ENCODE measurements around the gene EXOC6B. TPM values are rescaled to one million over a fixed set of nuclear protein-coding genes. Genes with fewer than 3 reads are reported as not detected.

EXOC6B gene
- total and polyA plus RNA-seq, 2 of the 8 experiments (the other 6 are each of a cell fraction or from before 2014, with no cell fraction given) = 13.5 to 33.0 TPM

GRCh38 chr2:72350852-72351251, 475.0 kb downstream of the EXOC6B start:
- FAIRE-seq = peak; percentile 55
- no peak for TF ChIP-seq RAD21 (IDR thresholded peaks at IDR 0.05 in 1 of 2, conservative IDR thresholded peaks at IDR 0.05 in 1 of 2; ENCODE audit: low read depth in 2 of 2, low read length in 2 of 2)
- TF ChIP-seq BACH1 (IDR thresholded peaks at IDR 0.05; ENCODE audit: low read length) = no peak
- TF ChIP-seq CTCF (IDR thresholded peaks at IDR 0.05; ENCODE audit: control extremely low read depth in 1 of 3, insufficient read depth in 1 of 3, low read depth in 1 of 3, low read length in 3 of 3) = no peak
- TF ChIP-seq RXRA (IDR thresholded peaks at IDR 0.05; ENCODE audit: insufficient read depth, low read depth, low read length) = no peak
- TF ChIP-seq SIX5 (IDR thresholded peaks at IDR 0.05; ENCODE audit: low read depth, low read length) = no peak
- TF ChIP-seq KDM4A (IDR thresholded peaks at IDR 0.05; ENCODE audit: low read depth, low read length, severe bottlenecking) = no peak
- no peak for TF ChIP-seq CBX5 (IDR thresholded peaks at IDR 0.05; ENCODE audit: low read depth, low read length)
- TF ChIP-seq RFX5 (IDR thresholded peaks at IDR 0.05; ENCODE audit: borderline replicate concordance, low read depth, low read length) = no peak
- no peak for TF ChIP-seq KDM5A (IDR thresholded peaks at IDR 0.05; ENCODE audit: low read length)
- TF ChIP-seq HDAC6 (IDR thresholded peaks at IDR 0.05; ENCODE audit: low read depth, low read length) = no peak
- no peak for TF ChIP-seq JUND (IDR thresholded peaks at IDR 0.05; ENCODE audit: low read length)

More at GRCh38 chr2:72350852-72351251, 475.0 kb downstream of the EXOC6B start:
- Histone ChIP-seq H2AFZ (ENCODE audit: low read length) (no peak overlapping the region), H3K36me3 (ENCODE audit: control insufficient read depth in 2 of 4, insufficient read depth in 4 of 4, low read length in 3 of 4) (no peaks in the 10 kb centered on the region), H3K56ac (replicated peaks; ENCODE audit: insufficient read length, low read depth, low read length) (no peak overlapping the region), H3K23me2 (ENCODE audit: low read depth, low read length) (no peaks in the 10 kb centered on the region), H3K14ac (ENCODE audit: insufficient read length) (no peak overlapping the region), H3K18ac (ENCODE audit: extremely low read depth, low read length) (no peak overlapping the region), H3K4me1 (replicated peaks in 1 of 4; ENCODE audit: control insufficient read depth in 3 of 4, insufficient read depth in 4 of 4, low read length in 3 of 4) (peaks cover 0 to 4% (median 1%) of the 10 kb centered on the region in 4 experiments; a peak in 2 of 7 replicates), H2BK120ac (replicated peaks; ENCODE audit: low read depth, low read length) (no peak overlapping the region), H2BK15ac (ENCODE audit: low read length) (no peak overlapping the region), H3K27ac (ENCODE audit: low read depth, low read length) (no peak overlapping the region), H4K5ac (ENCODE audit: insufficient read length, low read depth, low read length) (no peak overlapping the region), H3K4me2 (ENCODE audit: insufficient read depth in 1 of 2, low read depth in 2 of 2, low read length in 2 of 2) (no peak overlapping the region), H3K9me3 (ENCODE audit: insufficient read depth in 2 of 2, low read depth in 1 of 2, low read length in 1 of 2) (peaks cover 0 to 3% of the 10 kb centered on the region in 2 experiments; a peak in 1 of 4 replicates), H3K4me3 (ENCODE audit: extremely low read depth in 1 of 4, insufficient read depth in 2 of 4, low read depth in 3 of 4, low read length in 4 of 4) (no peak overlapping the region), H3K4ac (replicated peaks; ENCODE audit: insufficient read length, low read depth, low read length) (no peak overlapping the region), H4K8ac (ENCODE audit: extremely low read depth, insufficient read depth, low read length) (no peak overlapping the region), H2AK5ac (ENCODE audit: low read depth, low read length) (no peak overlapping the region), H2BK5ac (ENCODE audit: low read depth, low read length) (no peak overlapping the region), H3K23ac (ENCODE audit: insufficient read length) (no peak overlapping the region), H2BK12ac (ENCODE audit: low read depth, low read length) (no peak overlapping the region), H2BK20ac (ENCODE audit: low read length) (no peak overlapping the region), H3K79me1 (ENCODE audit: low read depth, low read length) (no peaks in the 10 kb centered on the region), H3K9ac (replicated peaks in 1 of 4; ENCODE audit: extremely low read depth in 1 of 4, low read depth in 3 of 4, low read length in 3 of 4) (no peak overlapping the region), H3K27me3 (replicated peaks in 1 of 4; ENCODE audit: control insufficient read depth in 3 of 4, extremely low read depth in 1 of 4, insufficient read depth in 3 of 4, low read length in 3 of 4) (no peaks in the 10 kb centered on the region), H4K91ac (replicated peaks; ENCODE audit: insufficient read length, low read length) (no peak overlapping the region), H3K79me2 (ENCODE audit: control insufficient read depth in 1 of 2, insufficient read depth in 2 of 2, low read length in 2 of 2) (no peaks in the 10 kb centered on the region), H4K20me1 (replicated peaks in 1 of 2; ENCODE audit: control insufficient read depth in 1 of 2, insufficient read depth in 2 of 2, low read length in 2 of 2) (no peaks in the 10 kb centered on the region)
- ChIA-PET POLR2A (ENCODE audit: partially characterized antibody) (no interaction called here), CTCF (ENCODE audit: partially characterized antibody) (interaction anchor here (2.6 kb wide), 1 partner anchor 26 kb away, joined by 10 read pairs; no protein-coding TSS in a partner anchor)
- DNase-seq (ENCODE audit: low read depth in 1 of 2, low spot score in 2 of 2) = no peak
- 74% methylated on average over 2 of the region's 2 CpGs; no CpG with 5 or more reads in 1 of the 2 experiments for WGBS, 2 experiments (ENCODE audit: extremely low coverage in 1 of 2, insufficient coverage in 1 of 2, insufficient read length in 1 of 2, insufficient replicate concordance in 2 of 2, low coverage in 1 of 2, low lambda C conversion rate in 2 of 2, missing lambda C conversion rate in 1 of 2)
